ENCODE data around the gene MAMDC4. TPM values are rescaled to one million over a fixed set of nuclear protein-coding genes. Genes with fewer than 3 reads are reported as not detected.

The MAMDC4 gene
- polyA plus RNA-seq, 1 donor (not counting 4 experiments of a cell fraction or from before 2014, with no cell fraction given), result 0.49 TPM

DNA sequence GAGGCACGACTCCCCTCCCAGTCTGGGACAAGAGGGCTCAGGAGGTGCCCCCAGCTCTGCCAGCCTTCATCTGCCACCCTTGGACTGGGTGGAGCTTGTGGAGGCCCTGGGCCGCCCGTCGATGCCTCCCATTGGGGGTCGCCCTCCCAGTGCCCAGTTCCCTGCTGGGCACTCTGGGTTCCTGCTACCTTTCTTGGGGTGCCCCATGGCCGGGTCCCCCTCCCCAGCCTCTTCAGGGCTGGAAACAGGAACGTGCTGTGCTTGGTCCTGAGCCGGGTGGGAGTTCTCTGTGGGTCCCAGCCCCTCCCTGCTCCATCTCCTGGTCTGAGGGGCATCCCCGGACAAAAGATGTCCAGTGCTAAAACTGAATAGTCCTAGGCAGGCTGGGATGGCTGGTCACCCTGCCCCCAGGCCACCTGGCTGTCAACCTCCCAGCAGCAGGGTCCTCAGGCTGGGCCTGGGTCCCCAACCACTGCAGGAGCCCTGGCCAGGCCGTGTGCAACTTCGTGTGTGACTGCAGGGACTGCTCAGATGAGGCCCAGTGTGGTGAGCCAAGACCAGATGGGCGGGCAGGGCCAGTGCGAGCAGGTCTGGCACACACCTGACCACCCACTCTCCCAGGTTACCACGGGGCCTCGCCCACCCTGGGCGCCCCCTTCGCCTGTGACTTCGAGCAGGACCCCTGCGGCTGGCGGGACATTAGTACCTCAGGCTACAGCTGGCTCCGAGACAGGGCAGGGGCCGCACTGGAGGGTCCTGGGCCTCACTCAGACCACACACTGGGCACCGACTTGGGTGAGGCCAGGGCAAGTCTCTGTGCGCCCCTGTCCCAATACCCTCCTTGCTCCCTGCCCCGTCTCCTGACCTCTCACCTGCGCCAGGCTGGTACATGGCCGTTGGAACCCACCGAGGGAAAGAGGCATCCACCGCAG lies 784 bp downstream of the MAMDC4 start:
- no peak for DNase-seq (ENCODE audit: low read depth, low spot score)
- H3K36me3 ChIP-seq (ENCODE audit: control insufficient read depth in 2 of 2, extremely low read depth in 1 of 2, insufficient read depth in 2 of 2, low read length in 2 of 2), result peaks cover 3 to 17% of the 10 kb centered on the region in 2 experiments
- no peak overlapping the region for H3K27ac ChIP-seq (ENCODE audit: control insufficient read depth, insufficient read depth, low read length)
- H3K9me1 ChIP-seq (ENCODE audit: control insufficient read depth, extremely low read depth, insufficient read depth, low read length), result no peaks in the 10 kb centered on the region
- H2AFZ ChIP-seq (ENCODE audit: control insufficient read depth, low read length), result no peak overlapping the region
- H3K4me2 ChIP-seq (ENCODE audit: control insufficient read depth, extremely low read depth, insufficient read depth, low read depth, low read length), result no peak overlapping the region
- H3K9me3 ChIP-seq (ENCODE audit: control insufficient read depth, low read depth, low read length), result no peaks in the 10 kb centered on the region
- peaks cover 9% of the 10 kb centered on the region for H3K4me1 ChIP-seq (ENCODE audit: control insufficient read depth, extremely low read depth, insufficient read depth, low read length)
- no peak for FAIRE-seq
- TF ChIP-seq EZH2 (IDR thresholded peaks at IDR 0.05; ENCODE audit: low read length), result no peak
- TF ChIP-seq, protein P1, sequence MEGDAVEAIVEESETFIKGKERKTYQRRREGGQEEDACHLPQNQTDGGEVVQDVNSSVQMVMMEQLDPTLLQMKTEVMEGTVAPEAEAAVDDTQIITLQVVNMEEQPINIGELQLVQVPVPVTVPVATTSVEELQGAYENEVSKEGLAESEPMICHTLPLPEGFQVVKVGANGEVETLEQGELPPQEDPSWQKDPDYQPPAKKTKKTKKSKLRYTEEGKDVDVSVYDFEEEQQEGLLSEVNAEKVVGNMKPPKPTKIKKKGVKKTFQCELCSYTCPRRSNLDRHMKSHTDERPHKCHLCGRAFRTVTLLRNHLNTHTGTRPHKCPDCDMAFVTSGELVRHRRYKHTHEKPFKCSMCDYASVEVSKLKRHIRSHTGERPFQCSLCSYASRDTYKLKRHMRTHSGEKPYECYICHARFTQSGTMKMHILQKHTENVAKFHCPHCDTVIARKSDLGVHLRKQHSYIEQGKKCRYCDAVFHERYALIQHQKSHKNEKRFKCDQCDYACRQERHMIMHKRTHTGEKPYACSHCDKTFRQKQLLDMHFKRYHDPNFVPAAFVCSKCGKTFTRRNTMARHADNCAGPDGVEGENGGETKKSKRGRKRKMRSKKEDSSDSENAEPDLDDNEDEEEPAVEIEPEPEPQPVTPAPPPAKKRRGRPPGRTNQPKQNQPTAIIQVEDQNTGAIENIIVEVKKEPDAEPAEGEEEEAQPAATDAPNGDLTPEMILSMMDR (optimal IDR thresholded peaks at IDR 0.05 in 1 of 3, IDR thresholded peaks at IDR 0.05 in 1 of 3, conservative IDR thresholded peaks at IDR 0.05 in 1 of 3; ENCODE audit: extremely low read depth in 1 of 3, insufficient read depth in 2 of 3, low read length in 3 of 3), result no peak
- H3K4me3 ChIP-seq (ENCODE audit: control insufficient read depth in 2 of 3, extremely low read depth in 1 of 3, insufficient read depth in 2 of 3, low read depth in 1 of 3, low read length in 3 of 3), result no peak overlapping the region
- H4K20me1 ChIP-seq (ENCODE audit: control insufficient read depth, extremely low read depth, insufficient read depth, low read length), result peaks cover 6% of the 10 kb centered on the region
- H3K27me3 ChIP-seq (ENCODE audit: control insufficient read depth, extremely low read depth, insufficient read depth, low read length), result peaks cover 4% of the 10 kb centered on the region
- dilution Hi-C loops (cut with MboI; ENCODE audit: extremely low pct_ligation_motif_present, low sequenced_read_pairs), result no loop called here
- no peak overlapping the region for H3K9ac ChIP-seq (ENCODE audit: control insufficient read depth, extremely low read depth, insufficient read depth, low read length)
- peaks cover 6% of the 10 kb centered on the region for H3K79me2 ChIP-seq (ENCODE audit: control insufficient read depth, insufficient read depth, low read length)

DNA sequence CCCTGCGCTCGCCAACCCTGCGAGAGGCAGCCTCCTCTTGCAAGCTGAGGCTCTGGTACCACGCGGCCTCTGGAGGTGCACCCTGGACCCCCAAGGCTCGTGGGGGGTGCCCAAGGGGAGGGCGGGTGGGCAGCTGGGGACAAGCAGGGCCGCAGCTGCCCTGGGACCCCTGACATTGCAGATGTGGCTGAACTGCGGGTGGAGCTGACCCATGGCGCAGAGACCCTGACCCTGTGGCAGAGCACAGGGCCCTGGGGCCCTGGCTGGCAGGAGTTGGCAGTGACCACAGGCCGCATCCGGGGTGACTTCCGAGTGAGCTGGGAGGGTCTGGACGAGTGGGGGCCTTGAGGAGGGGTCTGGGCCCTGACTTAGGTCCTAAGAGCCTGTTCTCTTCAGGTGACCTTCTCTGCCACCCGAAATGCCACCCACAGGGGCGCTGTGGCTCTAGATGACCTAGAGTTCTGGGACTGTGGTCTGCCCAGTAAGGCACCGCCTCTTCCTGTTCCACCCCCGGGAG lies 1.5 kb downstream of the MAMDC4 start:
- Histone ChIP-seq H3K27me3 (ENCODE audit: control insufficient read depth, extremely low read depth, insufficient read depth, low read length) (no peaks in the 10 kb centered on the region), H3K9me1 (ENCODE audit: control insufficient read depth, extremely low read depth, insufficient read depth, low read length) (no peaks in the 10 kb centered on the region), H2AFZ (ENCODE audit: control insufficient read depth, low read length) (no peak overlapping the region), H4K20me1 (ENCODE audit: control insufficient read depth, extremely low read depth, insufficient read depth, low read length) (peaks cover 6% of the 10 kb centered on the region), H3K4me1 (ENCODE audit: control insufficient read depth, extremely low read depth, insufficient read depth, low read length) (peaks cover 9% of the 10 kb centered on the region), H3K4me3 (ENCODE audit: control insufficient read depth in 2 of 3, extremely low read depth in 1 of 3, insufficient read depth in 2 of 3, low read depth in 1 of 3, low read length in 3 of 3) (no peak overlapping the region), H3K27ac (ENCODE audit: control insufficient read depth, insufficient read depth, low read length) (no peak overlapping the region), H3K9me3 (ENCODE audit: control insufficient read depth, low read depth, low read length) (no peaks in the 10 kb centered on the region), H3K79me2 (ENCODE audit: control insufficient read depth, insufficient read depth, low read length) (peaks cover 6% of the 10 kb centered on the region), H3K36me3 (ENCODE audit: control insufficient read depth in 2 of 2, extremely low read depth in 1 of 2, insufficient read depth in 2 of 2, low read length in 2 of 2) (peaks cover 3 to 17% of the 10 kb centered on the region in 2 experiments), H3K4me2 (ENCODE audit: control insufficient read depth, extremely low read depth, insufficient read depth, low read depth, low read length) (no peak overlapping the region), H3K9ac (ENCODE audit: control insufficient read depth, extremely low read depth, insufficient read depth, low read length) (no peak overlapping the region)
- dilution Hi-C loops (cut with MboI; ENCODE audit: extremely low pct_ligation_motif_present, low sequenced_read_pairs), result no loop called here
- no peak for FAIRE-seq
- DNase-seq (ENCODE audit: low read depth, low spot score), result no peak
- no peak for TF ChIP-seq EZH2 (IDR thresholded peaks at IDR 0.05; ENCODE audit: low read length)
- TF ChIP-seq, protein P1 (optimal IDR thresholded peaks at IDR 0.05 in 1 of 3, IDR thresholded peaks at IDR 0.05 in 1 of 3, conservative IDR thresholded peaks at IDR 0.05 in 1 of 3; ENCODE audit: extremely low read depth in 1 of 3, insufficient read depth in 2 of 3, low read length in 3 of 3), result no peak

Data from keratinocyte (primary cell).